Transverse colon (tissue), 4 donors: Measurements from ENCODE around the gene FBXO42. TPM values are rescaled to one million over a fixed set of nuclear protein-coding genes. Genes with fewer than 3 reads are reported as not detected.

Experiments used
- DNase-seq: peaks from one replicate; pipeline ENCODE4 v3.0.0-alpha.2; 2019
- H3K27ac ChIP-seq, 4 donors: fragments of 200-600 bp; sonication (generic); 2 replicates each; pipeline ENCODE4 v1.5.1; 2016 to 2018; ENCODE audit warnings: inconsistent platforms in 4 of 4
- H3K27me3 ChIP-seq: fragments of 200-600 bp; sonication (generic); 2 replicates; pipeline ENCODE4 v1.5.1; 2017; ENCODE audit warnings: inconsistent platforms
- H3K36me3 ChIP-seq, 4 donors: fragments of 200-600 bp; sonication (generic); 2 replicates each; pipeline ENCODE4 v1.5.1; 2017 to 2019; ENCODE audit warnings: inconsistent platforms in 4 of 4
- H3K4me1 ChIP-seq, 4 donors: fragments of 200-600 bp; sonication (generic); 2 replicates each; pipeline ENCODE4 v1.5.1; 2017 to 2020; ENCODE audit warnings: inconsistent platforms in 4 of 4
- H3K4me3 ChIP-seq, 4 donors: fragments of 200-600 bp; sonication (generic); 1 replicate in 1 of 4; 2 replicates in 3 of 4; pipeline versions ENCODE4 v1.5.1 to v1.6.1; 2017 to 2019; ENCODE audit warnings: inconsistent platforms in 4 of 4
- H3K9me3 ChIP-seq, 2 donors: fragments of 200-600 bp; sonication (generic); 2 replicates each; pipeline ENCODE4 v1.5.1; 2017 to 2019; ENCODE audit warnings: inconsistent platforms in 2 of 2
- EP300 ChIP-seq: sonication (generic); formaldehyde crosslinking; IDR thresholded peaks from one replicate; pipeline ENCODE4 v1.6.1; 2017; ENCODE audit warnings: antibody characterized with exemption, low read depth
- POLR2A ChIP-seq: fragments of 450-650 bp; IDR thresholded peaks from one replicate; pipeline ENCODE4 v1.6.1; 2016; ENCODE audit warnings: antibody characterized with exemption, mild to moderate bottlenecking, moderate library complexity
- POLR2AphosphoS5 ChIP-seq, 3 donors: sonication (generic); formaldehyde crosslinking; IDR thresholded peaks; one replicate each; pipeline ENCODE4 v1.6.1; 2016; ENCODE audit warnings: antibody characterized with exemption in 3 of 3
- WGBS, 2 donors: methylation state at CpG; one replicate each; pipeline ENCODE4 v1.1.5; 2018; ENCODE audit warnings: low coverage in 1 of 2; 5-methylcytosine and 5-hydroxymethylcytosine counted together
- in situ Hi-C, 4 donors: fragments of 200-750 bp; cut with MboI; loops; one replicate each; pipeline versions ENCODE4 v1.15.0 to v1.15.1; 2017; ENCODE audit warnings: low sequenced_read_pairs in 3 of 4, low pct_ligation_motif_present in 1 of 4, low pct_unique_long_range_greater_than_20kb in 1 of 4
- intact Hi-C: fragments of 100-400 bp; cut with DNase I; formaldehyde crosslinking; loops from one replicate; pipeline ENCODE4 v1.15.1; 2023; ENCODE audit warnings: low total_unique reads
- total RNA-seq, 4 donors: library from RNA; depleted of rRNA; stranded (reverse); fragments of >200 nt; gene quantifications; one replicate each; pipeline ENCODE4 v1.1.0, GENCODE V29; 2016
- TF ChIP-seq, protein P1 (sequence below), 5 experiments: fragments of 200-600 bp in 3 of 5; fragments of 450-650 bp in 2 of 5; sonication (generic) in 3 of 5; IDR thresholded peaks; 1 replicate in 2 of 5; 2 replicates in 3 of 5; pipeline ENCODE4 v1.5.1; 2016 to 2017; ENCODE audit warnings: antibody characterized with exemption in 5 of 5, inconsistent platforms in 3 of 5, mild to moderate bottlenecking in 2 of 5, moderate library complexity in 1 of 5

Gene FBXO42
- total RNA-seq, 4 donors from 2014 or later, result 15.7 to 25.4 (median 18.8) TPM

DNA sequence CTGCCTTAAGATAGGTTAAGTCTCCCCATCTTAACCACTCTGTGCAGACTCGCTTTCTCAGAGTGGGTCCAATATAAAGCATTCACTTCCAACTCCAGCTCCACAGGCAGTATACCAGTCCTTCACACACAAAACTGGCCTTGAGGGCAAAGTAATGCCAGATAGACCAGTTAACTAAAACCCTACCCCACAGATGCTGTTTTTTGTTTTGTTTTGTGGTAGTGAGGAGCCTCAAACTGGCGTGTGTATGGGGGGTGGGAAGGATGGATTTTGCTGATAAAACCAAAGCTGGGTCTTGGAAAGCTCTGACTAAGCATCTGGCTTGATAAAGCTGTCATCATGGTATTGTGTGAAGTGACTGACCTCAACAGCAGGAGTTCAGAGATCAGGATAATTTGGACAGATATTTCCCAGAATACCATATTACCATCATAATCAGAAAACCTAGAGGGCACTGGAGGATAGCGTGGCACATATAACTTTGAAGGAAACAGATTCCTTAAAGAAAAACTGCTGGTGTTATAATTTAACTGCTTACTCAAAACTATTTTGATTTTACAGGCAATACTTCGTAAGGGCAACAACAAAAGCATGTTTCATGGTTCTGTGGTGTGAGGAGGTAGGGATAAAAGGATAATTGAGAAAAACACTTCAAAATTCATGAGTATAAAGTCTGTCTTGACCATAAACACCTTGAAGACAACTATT, 85.7 kb downstream of the FBXO42 start:
- in situ Hi-C loops (no loop called here), intact Hi-C loops (no loop called here)
- H3K27ac ChIP-seq, result no peak overlapping the region
- no peaks in the 10 kb centered on the region for H3K9me3 ChIP-seq
- H3K36me3 ChIP-seq, result no peaks in the 10 kb centered on the region
- H3K27me3 ChIP-seq, result no peaks in the 10 kb centered on the region
- TF ChIP-seq POLR2AphosphoS5 (IDR thresholded peaks at IDR 0.05) (no peak), EP300 (no peak), POLR2A (no peak)
- TF ChIP-seq, protein P1, sequence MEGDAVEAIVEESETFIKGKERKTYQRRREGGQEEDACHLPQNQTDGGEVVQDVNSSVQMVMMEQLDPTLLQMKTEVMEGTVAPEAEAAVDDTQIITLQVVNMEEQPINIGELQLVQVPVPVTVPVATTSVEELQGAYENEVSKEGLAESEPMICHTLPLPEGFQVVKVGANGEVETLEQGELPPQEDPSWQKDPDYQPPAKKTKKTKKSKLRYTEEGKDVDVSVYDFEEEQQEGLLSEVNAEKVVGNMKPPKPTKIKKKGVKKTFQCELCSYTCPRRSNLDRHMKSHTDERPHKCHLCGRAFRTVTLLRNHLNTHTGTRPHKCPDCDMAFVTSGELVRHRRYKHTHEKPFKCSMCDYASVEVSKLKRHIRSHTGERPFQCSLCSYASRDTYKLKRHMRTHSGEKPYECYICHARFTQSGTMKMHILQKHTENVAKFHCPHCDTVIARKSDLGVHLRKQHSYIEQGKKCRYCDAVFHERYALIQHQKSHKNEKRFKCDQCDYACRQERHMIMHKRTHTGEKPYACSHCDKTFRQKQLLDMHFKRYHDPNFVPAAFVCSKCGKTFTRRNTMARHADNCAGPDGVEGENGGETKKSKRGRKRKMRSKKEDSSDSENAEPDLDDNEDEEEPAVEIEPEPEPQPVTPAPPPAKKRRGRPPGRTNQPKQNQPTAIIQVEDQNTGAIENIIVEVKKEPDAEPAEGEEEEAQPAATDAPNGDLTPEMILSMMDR (IDR thresholded peaks at IDR 0.05), result no peak
- no peak overlapping the region for H3K4me3 ChIP-seq
- H3K4me1 ChIP-seq, result peaks cover 0 to 9% (median 0%) of the 10 kb centered on the region in 4 donors
- no peak for DNase-seq
- 88 to 95% methylated on average over 2 to 4 of the region's 4 CpGs for WGBS, 2 donors

DNA sequence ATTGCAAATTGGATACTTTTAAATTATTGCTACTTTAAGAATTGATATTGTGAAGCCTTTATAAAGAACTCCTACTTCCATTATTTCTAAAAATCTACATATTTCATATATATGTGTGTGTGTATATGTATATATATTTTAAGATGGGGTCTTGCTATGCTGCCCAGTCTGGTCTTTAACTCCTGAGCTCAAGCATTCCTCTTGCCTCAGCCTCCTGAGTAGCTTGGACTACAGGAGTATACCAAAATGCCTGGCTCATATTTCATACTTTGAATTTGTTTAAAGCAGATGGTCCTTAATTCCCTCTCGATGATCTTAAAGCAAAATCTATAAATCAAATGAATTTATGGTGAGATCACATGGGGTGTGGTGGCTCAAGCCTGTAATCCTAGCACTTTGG, 90.2 kb downstream of the FBXO42 start:
- WGBS, 2 donors, result 81 to 83% methylated on average over 1 of the region's 1 CpG
- H3K9me3 ChIP-seq, result no peaks in the 10 kb centered on the region
- TF ChIP-seq POLR2AphosphoS5 (IDR thresholded peaks at IDR 0.05) (no peak), EP300 (no peak), POLR2A (no peak)
- TF ChIP-seq, protein P1 (IDR thresholded peaks at IDR 0.05), result no peak
- no peaks in the 10 kb centered on the region for H3K36me3 ChIP-seq
- in situ Hi-C loops, result no loop called here
- H3K27me3 ChIP-seq, result no peaks in the 10 kb centered on the region
- intact Hi-C loops, result no loop called here
- H3K27ac ChIP-seq, result no peak overlapping the region
- H3K4me3 ChIP-seq, result no peak overlapping the region
- no peak for DNase-seq
- peaks cover 0 to 2% (median 0%) of the 10 kb centered on the region in 4 donors for H3K4me1 ChIP-seq

DNA sequence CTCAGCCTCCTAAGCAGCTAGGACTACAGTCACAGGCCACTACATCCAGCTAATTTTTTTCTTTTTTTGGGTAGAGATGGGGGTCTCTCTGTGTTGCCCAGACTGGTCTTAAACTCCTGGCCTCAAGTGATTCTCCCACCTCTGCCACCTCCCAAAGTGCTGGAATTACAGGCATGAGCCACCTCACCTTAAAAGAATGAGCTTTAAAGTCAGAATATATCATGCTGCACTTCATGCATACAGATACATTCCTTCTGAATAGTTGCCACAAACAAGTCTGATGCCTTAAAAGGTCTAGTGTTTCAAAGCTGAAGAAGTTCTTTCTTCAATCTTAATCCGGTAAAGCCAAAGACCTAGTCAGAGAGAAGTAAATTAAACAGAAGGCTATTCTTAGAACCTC, 91.5 kb downstream of the FBXO42 start:
- H3K36me3 ChIP-seq, result peaks cover 0 to 7% (median 2%) of the 10 kb centered on the region in 4 donors
- 78 to 90% methylated on average over 1 of the region's 1 CpG for WGBS, 2 donors
- no peaks in the 10 kb centered on the region for H3K27me3 ChIP-seq
- TF ChIP-seq POLR2A, result no peak
- no peak for TF ChIP-seq POLR2AphosphoS5 (IDR thresholded peaks at IDR 0.05)
- no peak for TF ChIP-seq EP300
- TF ChIP-seq, protein P1 (IDR thresholded peaks at IDR 0.05), result no peak
- H3K27ac ChIP-seq, result no peak overlapping the region
- H3K9me3 ChIP-seq, result no peaks in the 10 kb centered on the region
- no peak overlapping the region for H3K4me3 ChIP-seq
- no peak for DNase-seq
- no peaks in the 10 kb centered on the region for H3K4me1 ChIP-seq
- in situ Hi-C loops, result no loop called here
- intact Hi-C loops, result no loop called here

DNA sequence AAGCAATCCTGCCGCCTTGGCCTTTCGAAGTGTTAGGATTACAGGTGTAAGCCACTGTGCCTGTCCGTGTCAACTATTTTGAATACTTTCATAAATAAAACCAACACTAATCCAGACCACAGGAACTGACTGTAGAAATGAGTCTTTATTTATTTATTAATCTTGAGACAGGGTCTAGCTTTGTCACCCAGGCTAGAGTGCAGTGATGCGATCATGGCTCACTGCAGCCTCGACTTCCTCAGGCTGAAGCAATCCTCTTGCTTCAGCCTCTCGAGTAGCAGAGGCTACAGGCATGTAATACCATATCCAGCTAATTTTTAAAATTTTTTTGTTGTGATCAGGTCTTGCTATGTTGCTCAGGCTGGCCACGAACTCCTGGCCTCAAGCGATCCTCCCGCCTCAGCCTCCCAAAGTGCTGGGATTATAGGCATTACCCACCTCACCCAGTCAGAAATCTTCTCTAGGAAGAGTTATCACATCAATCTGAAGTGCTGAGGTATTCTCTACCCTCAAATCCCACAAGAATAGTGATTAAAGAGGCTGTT, 93.6 kb downstream of the FBXO42 start:
- no peak for DNase-seq
- Histone ChIP-seq H3K4me3 (no peak overlapping the region), H3K27ac (no peak overlapping the region), H3K27me3 (no peaks in the 10 kb centered on the region), H3K9me3 (no peaks in the 10 kb centered on the region), H3K36me3 (peaks cover 0 to 17% (median 7%) of the 10 kb centered on the region in 4 donors), H3K4me1 (no peaks in the 10 kb centered on the region)
- 98 to 100% methylated on average over 5 to 9 of the region's 9 CpGs for WGBS, 2 donors
- in situ Hi-C loops, result no loop called here
- no peak for TF ChIP-seq POLR2AphosphoS5 (IDR thresholded peaks at IDR 0.05)
- TF ChIP-seq POLR2A, result no peak
- no peak for TF ChIP-seq EP300
- TF ChIP-seq, protein P1 (IDR thresholded peaks at IDR 0.05), result no peak
- intact Hi-C loops, result no loop called here
